Measurements from ENCODE around the gene PCCA.

GRCh38 chr13:100470866-100471505 is 382.1 kb downstream of the PCCA start:
- TF ChIP-seq ARNTL (CRISPR knock-in tag; IDR thresholded peaks at IDR 0.05; ENCODE audit: borderline replicate concordance, low read depth) (no peak), TOX (CRISPR knock-in tag; IDR thresholded peaks at IDR 0.05; ENCODE audit: borderline replicate concordance) (no peak), CSRNP3 (CRISPR knock-in tag; IDR thresholded peaks at IDR 0.05) (no peak), ISL1 (CRISPR knock-in tag; IDR thresholded peaks at IDR 0.05) (no peak), CREB5 (CRISPR knock-in tag; IDR thresholded peaks at IDR 0.05; ENCODE audit: low read depth) (no peak), SNAI2 (CRISPR knock-in tag; IDR thresholded peaks at IDR 0.05) (no peak)

All from SK-N-SH treated with all-trans-retinoic acid at 6 μM for 48 hours (cell line).